Measurements from ENCODE around the gene CHST9.

DNA sequence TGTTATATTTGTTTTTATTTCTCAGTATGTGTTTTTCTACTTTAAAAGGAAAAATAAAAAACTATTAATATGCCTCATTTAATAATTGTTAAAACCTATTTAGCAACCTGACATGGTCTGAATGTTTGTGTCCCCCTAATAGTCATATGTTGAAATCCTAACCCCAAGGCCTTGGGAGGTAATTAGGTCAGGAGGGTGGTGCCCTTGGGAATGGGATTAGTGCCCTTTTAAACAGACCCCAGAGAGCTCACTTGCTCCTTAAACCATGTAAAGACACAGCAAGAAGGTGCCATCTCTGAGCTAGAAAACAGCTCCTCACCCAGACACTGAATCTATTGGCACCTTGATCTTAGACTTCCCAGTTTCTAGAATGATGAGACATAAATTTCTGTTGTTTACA is 71.8 kb downstream of the CHST9 start:
- TF ChIP-seq NFRKB (IDR thresholded peaks at IDR 0.05), result no peak
- TF ChIP-seq FOXM1 (IDR thresholded peaks at IDR 0.05; ENCODE audit: borderline replicate concordance), result no peak

Data from HEK293T (cell line).